ENCODE data around the gene LRP6.

GRCh38 chr12:12214635-12215131, 52.2 kb downstream of the LRP6 start:
- TF ChIP-seq EZH2 (IDR thresholded peaks at IDR 0.05; ENCODE audit: low read depth, unreplicated experiment) (no peak), CTCF (conservative IDR thresholded peaks at IDR 0.05; ENCODE audit: low read depth in 2 of 2) (no peak), JUNB (IDR thresholded peaks at IDR 0.05; ENCODE audit: unreplicated experiment) (no peak), STAT1 (IDR thresholded peaks at IDR 0.05; ENCODE audit: unreplicated experiment) (no peak), EZH2phosphoT487 (IDR thresholded peaks at IDR 0.05; ENCODE audit: unreplicated experiment) (no peak), REST (IDR thresholded peaks at IDR 0.05; ENCODE audit: unreplicated experiment) (no peak)
